ENCODE data around the gene EED.
"Not testable (repeated sequence)": the region's sequence is repeated elsewhere in the genome, so short reads cannot be mapped to it uniquely, and the experiment has no call there.

Gene EED

GRCh38 chr11:86219311-86220193, 25.0 kb upstream of the EED start:
- DNase-seq: no peak

DNA sequence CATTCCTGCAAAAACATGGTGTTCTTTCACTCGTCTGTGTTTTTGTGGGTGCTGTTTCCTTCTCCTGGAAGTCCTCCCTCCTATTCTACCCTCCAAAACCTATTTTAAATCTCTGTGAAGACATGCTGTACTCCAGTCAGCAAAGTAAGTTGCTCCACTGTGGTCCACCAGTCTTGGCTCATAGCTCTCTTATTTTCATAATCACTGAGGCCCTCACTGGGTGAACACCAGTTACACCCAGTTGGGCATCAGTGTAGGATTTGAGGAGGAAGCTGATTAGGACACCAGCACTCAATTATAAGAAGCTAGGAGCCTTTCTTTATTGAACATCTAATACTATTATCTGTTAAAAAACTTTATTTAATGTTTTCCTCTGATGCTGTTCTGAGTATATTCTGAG, 23.9 kb upstream of the EED start:
- DNase-seq: no peak

GRCh38 chr11:86222081-86222480, 22.5 kb upstream of the EED start:
- DNase-seq: no peak

DNA sequence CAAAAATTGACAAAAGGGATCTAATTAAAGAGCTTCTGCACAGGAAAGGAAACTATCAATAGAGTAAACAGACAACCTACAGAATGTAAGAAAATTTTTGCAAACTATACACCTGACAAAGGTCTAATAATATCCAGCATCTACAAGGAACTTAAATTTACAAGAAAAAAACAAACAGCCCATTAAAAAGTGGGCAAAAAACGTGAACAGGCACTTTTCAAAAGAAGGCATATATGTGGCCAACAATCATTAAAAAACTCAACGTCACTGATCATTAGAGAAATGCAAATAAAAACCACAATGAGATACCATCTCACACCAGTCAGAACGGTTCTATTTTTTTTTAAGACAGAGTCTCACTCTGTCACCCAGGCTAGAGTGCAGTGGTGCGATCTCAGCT, 20.0 kb upstream of the EED start:
- DNase-seq: not testable (repeated sequence)

GRCh38 chr11:86225344-86225743, 19.2 kb upstream of the EED start:
- DNase-seq: not testable (repeated sequence)

DNA sequence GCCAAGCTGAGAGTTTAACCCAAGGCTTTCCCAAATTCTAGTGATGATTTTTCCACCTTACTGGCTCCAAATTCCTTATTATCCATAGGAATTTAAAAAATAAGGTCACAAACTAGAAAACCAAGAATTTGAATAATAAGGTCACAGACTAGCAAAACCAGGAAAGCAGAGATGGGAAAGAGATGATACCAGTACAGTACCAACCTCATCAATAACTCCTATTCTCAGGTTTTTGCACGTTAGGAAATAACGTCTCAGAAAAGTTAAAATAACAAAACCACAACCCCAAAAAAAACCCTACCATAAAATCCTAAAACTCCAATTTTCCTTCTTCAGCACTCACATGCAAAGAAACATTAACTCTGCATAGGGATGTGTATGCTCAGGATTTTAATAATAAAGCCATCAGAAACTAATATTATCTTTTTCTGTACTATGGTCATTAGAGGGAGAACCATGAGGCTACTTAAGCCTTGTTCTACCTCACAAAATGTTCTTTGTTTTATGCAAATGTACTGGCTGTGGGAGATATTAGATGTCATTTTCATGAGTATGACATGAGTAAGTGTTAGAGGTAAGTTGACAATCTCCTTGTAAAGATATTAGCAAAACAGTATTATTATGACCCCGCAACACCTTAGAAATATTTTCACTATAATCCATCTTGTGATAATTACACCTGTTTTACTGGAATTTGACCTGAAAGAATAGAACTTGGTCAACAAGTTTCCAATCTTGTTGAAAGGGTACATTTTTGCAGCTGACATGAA, 16.1 kb upstream of the EED start:
- DNase-seq: no peak

DNA sequence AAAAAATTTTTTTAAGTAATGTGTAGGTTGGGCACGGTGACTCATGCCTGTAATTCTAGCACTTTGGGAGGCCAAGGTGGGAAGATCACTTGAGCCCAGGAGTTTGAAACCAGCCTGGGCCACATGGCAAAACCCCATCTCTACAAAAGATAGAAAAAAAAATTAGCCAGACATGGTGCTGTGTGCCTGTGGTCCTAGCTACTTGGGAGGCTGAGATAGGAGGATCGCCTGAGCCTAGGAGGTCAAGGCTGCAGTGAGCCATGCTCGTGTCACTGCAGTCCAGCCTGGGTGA, 15.6 kb upstream of the EED start:
- DNase-seq: not testable (repeated sequence)

GRCh38 chr11:86230179-86230804, 14.3 kb upstream of the EED start:
- DNase-seq: no peak

- no peak for DNase-seq
Measured at GRCh38 chr11:86230921-86231434, 13.6 kb upstream of the EED start.

- no peak for DNase-seq
Measured at GRCh38 chr11:86232556-86232955, 12.0 kb upstream of the EED start.

DNA sequence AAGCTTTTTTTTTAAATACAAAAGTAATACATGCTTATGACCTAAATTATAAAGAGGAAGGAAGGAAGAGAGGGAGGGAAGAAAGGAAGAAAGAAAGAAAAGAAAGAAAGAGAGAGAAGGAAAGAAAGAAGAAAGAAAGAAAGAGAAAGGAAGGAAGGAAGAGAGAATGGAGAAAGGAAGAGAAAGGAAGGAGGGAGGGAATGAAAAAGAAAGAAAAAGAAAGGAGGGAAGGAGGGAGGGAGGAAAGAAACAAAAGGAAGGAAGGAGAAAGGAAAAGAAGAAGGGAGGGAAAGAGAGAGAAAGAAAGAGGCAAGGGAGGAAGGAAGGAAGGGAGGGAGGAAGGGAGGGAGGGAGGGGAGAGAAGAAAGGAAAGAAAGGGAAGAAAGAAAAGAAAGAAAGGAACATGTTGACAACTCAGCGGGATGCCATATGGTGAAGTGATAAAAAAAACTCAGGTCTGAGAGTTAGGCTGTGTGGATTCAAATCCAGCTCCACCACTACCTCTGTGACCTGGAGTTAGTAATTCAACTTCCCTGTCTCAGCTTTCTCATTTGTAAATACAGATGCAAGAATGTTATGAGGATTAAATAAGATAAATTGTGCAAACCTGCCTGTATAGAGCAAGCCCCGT, 9.6 kb upstream of the EED start:
- DNase-seq: peak; percentile 52

DNA sequence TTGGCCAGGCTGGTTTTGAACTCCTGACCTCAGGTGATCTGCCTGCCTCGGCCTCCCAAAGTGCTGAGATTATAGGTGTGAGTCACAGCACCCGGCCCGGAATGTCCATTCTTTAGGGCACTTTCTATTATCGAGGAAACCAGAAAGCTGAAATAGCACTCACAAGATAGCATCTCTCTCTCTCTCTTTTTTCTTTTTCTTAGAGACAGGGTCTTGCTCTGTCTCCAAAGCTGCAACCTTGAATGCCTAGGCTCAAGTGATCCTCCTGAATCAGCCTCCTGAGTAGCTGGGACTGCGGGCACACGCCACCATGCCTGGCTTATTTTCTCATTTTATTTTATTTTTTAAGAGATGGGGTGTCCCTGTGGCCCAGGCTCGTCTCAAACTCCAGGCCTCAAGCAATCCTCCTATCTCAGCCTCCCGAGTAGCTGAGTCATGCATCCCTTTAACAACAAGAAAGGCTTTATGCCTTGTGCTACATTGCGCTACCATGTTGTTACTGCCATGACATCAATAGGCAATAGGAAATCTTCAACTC, 7.2 kb upstream of the EED start:
- DNase-seq: no peak

GRCh38 chr11:86240164-86240563, 4.4 kb upstream of the EED start:
- no peak for DNase-seq

- no peak for DNase-seq
Measured at GRCh38 chr11:86241956-86242535, 2.5 kb upstream of the EED start.

DNA sequence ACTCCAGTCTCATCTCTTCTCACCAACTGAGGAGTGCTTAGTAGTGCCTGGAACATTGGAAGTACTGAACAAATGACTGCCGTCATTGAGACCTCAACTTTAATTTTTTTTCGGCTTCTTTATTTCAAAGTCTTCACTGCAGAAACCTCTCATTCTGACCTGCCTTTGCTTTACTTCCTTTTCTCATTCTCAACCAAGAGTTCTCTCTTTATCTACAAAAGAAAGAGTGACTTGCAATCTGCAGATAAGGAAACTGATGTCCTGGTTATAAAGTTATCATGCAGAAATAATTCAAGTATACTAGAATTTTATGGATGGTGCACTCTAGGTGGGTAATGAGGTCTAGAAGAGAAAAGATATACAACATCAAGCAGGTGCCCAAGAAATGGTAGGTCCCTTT, 1.2 kb upstream of the EED start:
- no peak for DNase-seq

DNA sequence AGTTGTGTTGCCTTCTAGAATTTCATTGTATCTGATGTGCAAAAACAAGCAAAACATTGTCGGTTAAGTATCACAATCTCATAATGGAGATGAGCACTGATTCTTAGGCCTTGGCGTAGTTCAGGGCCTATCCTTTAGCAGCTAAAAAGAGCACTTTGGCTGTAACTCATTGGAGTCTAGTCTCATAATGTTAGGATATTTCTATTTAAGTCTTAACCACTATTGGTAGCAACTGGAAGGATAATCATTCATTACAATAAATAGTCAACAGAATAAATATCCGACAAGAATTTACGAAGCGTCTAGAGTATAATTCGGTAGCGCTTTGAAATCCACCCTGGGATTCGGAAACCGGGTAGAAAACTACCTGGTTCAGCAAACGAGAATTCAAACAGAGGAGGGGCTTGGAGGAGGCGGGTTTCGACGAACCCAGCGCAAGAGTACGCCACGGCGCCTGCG, 461 bp upstream of the EED start:
- peak; percentile 100 for DNase-seq

DNA sequence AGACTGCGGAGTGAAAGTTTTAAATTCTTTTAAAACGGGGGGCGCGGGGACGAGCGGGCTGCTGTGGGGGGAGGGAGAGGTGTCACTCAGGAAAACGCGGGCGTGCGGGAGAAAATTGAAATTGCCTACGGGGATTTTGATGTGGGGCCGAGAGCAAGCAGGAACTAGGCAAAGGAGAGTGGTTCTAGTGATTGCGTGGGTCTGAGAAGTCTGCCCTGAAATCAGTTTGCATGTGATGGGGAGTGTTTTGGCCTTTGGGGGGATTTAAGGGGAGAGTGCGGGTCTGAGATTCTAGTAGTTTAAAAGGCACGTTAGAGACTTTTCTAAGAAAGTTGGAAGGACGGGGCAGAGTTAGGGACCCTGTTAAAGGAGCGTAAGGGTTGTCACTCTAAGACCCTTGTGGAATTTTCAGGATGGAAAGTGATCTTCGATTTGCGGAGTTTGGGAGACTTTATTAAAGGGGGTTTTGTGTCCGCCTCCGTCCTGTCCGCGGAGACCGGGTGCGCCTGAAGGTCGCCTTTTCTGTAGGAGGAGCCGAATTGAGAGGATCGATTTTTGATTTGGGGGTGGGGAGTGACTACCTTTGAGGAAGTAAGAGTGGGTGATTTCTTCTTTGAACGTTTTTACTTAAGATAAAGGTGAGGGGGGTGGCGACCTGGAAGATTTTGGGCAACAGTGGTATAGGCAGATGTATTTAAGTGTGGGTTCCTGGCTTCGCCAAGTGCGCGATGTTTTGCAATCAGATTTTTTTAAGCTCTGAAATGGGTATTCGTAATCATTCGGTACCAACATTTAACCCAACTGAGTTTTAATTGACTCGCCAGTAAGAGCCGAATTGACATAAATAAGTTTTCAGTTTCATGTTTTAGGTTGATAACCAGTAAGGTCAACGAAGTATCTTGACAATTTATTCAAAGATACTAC, 1.1 kb downstream of the EED start:
- peak; percentile 62 for DNase-seq

DNA sequence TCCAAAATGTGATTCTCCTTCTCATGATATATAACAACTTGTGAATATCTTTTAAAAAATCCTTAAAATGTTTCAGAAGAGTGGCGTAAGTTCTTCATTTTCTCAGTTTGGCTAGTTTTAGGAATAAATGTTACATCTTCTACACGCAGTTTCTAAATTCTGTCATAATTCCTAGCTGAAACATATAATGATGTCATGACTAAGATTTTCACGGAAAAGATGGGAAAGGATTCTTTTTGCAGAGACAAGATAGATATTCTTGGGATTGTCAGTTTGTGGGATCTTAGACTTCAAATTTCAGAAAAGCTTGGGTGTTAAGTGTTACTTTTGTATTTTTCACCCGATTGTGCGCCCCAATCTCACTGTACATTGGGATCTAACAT, 1.7 kb downstream of the EED start:
- DNase-seq: no peak

DNA sequence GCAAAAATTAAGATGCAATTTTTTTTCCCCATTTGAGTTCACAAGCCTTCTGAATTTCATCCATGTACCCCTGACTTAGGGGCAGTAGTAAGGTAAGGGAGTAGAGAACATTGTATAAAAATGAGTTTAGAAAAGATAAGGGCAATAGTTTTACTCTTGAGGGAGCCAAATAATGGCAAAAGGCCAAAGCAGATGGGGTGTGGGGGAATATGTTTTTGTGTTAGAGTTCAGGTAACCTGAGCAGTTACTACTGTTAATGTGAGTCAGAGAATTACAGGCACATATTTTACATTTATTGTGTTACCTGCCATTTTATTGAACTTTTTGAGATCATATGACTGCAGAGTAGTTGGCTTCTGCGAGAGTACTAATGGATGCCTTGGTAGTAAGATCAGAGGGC, 3.1 kb downstream of the EED start:
- peak; percentile 92 for DNase-seq

DNA sequence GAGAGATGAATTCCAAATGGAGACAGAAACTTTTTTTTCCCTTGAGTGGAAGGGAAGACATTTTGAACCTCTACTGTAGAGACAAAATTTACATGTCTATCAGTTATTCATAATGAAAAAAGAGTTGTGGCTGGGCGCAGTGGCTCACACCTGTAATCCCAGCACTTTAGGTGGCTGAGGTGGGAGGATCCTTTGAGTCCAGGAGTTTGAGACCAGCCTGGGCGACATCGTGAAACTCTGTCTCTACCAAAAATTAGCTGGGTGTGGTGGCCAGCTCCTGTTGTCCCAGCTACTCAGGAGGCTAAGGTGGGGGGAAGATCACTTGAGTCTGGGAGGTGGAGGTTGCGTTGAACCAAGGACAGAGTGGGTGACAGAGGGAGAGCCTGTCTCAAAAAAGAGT, 4.1 kb downstream of the EED start:
- no peak for DNase-seq
